ENCODE measurements around the gene KLKB1.

GRCh38 chr4:186298031-186298647, 70.8 kb downstream of the KLKB1 start:
- no peak for TF ChIP-seq CTCF (IDR thresholded peaks at IDR 0.05)
- TF ChIP-seq POLR2A (IDR thresholded peaks at IDR 0.05), result no peak

All from uterus (tissue), 2 donors.